Coronary artery (tissue), 2 donors: ENCODE data around the gene TCF23.

Experiments used
- DNase-seq: peaks from one replicate; pipeline ENCODE4 v3.0.0-alpha.2; 2017; ENCODE audit warnings: low spot score
- H3K27ac ChIP-seq, 2 donors: fragments of 200-600 bp; sonication (generic); one replicate each; pipeline ENCODE4 v1.5.1; 2016 to 2019
- H3K4me3 ChIP-seq: fragments of 200-600 bp; sonication (generic); 2 replicates; pipeline ENCODE4 v1.5.1; 2016; ENCODE audit warnings: mild to moderate bottlenecking, moderate library complexity
- TF ChIP-seq, protein P1 (sequence below): fragments of 200-600 bp; sonication (generic); IDR thresholded peaks from one replicate; pipeline ENCODE4 v1.5.1; 2019; ENCODE audit warnings: antibody characterized with exemption

Gene TCF23

DNA sequence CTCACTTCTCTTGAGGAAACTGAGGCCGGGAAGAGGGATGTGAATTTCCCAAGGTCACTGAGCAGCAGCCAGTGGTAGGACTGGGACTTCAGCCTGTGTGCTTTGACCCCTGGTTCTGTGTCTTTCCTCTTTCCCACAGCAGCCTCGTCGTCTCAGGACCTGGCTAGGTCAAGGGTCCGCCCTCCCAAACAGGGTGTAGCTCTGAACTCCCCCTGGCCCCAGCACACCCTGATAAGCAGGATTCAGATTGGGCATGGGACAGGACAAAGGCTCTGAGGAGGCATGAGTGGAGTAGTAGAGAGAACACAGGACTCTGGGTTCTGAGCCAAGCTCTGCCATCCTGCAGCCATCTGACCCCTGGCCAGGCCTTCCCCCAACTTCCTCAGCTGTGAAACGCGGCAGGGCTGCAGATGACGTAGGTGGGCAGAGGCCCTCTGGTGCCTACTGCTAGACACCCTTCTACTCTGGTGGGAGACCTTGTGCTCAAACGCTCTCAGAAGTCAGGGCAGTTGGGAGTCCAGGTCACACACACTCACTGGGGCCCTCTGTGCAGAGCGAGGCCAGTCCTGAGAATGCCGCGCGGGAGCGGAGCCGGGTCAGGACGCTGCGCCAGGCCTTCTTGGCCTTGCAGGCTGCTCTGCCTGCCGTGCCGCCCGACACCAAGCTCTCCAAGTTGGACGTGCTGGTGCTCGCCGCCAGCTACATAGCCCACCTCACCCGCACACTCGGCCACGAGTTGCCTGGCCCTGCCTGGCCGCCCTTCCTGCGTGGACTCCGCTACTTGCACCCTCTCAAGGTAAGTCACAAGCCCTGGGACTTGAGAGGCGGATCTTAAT, 984 bp downstream of the TCF23 start:
- DNase-seq, result no peak
- no peak overlapping the region for H3K27ac ChIP-seq
- TF ChIP-seq, protein P1, sequence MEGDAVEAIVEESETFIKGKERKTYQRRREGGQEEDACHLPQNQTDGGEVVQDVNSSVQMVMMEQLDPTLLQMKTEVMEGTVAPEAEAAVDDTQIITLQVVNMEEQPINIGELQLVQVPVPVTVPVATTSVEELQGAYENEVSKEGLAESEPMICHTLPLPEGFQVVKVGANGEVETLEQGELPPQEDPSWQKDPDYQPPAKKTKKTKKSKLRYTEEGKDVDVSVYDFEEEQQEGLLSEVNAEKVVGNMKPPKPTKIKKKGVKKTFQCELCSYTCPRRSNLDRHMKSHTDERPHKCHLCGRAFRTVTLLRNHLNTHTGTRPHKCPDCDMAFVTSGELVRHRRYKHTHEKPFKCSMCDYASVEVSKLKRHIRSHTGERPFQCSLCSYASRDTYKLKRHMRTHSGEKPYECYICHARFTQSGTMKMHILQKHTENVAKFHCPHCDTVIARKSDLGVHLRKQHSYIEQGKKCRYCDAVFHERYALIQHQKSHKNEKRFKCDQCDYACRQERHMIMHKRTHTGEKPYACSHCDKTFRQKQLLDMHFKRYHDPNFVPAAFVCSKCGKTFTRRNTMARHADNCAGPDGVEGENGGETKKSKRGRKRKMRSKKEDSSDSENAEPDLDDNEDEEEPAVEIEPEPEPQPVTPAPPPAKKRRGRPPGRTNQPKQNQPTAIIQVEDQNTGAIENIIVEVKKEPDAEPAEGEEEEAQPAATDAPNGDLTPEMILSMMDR, result no peak
- H3K4me3 ChIP-seq, result no peak overlapping the region

DNA sequence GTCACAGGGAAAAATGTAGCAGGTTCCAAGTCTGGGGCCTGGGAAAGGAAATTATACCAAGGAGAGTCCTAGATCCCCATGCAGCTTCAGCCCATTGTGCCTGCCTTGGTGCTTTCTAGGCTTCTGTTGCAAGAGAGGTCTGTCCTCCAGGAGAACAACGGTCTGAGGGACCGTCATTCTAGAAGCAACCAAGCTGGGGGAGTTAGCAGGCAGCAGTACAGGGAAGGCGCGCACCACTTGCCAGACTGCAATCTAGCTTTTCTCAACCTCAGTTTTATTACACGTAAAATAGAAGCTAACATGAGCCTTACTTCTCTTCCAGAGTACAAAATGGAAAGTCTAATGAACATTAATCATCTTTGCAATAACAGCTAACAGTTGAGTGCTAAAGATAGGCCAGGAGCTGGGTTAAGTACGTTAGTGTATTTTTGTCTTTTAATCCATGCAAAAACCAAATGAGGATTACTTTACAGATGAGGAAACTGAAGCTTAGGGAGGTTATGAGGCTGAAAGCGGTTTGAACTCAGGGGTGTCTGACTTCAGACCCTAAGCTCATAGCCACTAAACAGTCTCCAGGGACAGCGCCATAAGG, 1.9 kb downstream of the TCF23 start:
- no peak for DNase-seq
- Histone ChIP-seq H3K27ac (no peak overlapping the region), H3K4me3 (no peak overlapping the region)
- TF ChIP-seq, protein P1, result no peak

DNA sequence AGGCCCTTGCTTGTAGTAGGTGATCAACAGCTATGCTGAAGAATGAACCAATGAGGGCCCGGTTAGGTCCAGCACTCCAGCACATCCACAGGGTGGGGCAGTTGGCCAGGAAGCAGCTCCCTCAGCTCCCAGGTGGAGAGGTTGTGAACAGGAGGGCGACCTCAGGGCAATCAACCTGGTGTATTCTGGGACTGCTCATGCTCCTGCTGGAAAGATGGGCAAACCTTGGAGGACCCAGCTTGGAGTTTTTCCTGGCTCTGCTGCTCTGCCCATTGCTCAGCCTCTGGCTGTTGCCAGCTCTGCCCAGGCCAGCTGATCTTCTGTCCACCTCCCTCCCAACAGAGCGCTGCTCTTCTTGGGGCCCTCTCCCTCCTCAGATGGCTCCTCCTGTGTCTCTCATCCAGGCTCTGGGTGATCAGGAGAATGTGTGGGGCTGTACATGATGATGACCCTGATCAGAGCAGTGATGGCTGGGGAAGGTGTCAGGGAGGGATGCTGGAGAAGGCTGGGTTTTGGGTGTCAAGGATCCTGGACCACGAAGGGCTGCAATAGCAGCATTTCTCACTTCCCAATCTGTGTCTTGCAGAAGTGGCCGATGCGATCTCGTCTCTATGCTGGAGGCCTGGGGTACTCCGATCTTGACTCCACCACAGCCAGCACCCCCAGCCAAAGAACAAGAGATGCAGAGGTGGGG, 3.4 kb downstream of the TCF23 start:
- DNase-seq, result no peak
- H3K4me3 ChIP-seq, result no peak overlapping the region
- TF ChIP-seq, protein P1, result no peak
- no peak overlapping the region for H3K27ac ChIP-seq

DNA sequence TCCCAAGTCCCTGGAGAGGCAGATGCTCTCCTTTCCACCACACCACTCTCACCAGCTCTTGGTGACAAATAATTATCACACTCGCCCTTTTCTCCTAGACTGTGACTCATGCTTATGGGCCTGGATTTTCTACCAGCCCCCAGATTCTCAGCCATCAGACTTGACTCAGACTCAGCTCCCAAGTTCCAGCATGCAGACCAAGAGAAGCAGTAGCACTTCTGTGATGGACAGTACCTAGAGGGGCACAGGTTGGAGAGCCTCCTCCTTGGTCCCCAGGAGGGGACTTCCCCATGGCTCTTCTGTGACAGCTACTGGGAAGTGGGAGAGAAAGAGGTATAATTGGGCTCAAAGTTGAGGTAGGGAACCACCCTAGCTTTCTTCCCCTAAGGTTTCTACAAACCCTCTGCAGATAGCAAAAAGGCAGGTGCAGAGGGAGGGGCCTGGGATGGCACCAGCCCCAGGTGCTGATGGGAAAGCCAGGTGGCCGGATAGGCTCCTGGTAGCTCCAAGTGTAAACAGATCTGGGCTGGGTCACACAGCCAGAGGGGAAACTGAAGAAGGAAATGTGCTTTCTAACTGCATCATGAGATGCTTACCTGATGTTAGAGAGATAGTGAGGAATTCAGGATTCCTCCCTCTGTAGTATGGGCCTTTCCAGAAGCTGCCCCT, 4.1 kb downstream of the TCF23 start:
- H3K27ac ChIP-seq, result no peak overlapping the region
- TF ChIP-seq, protein P1, result no peak
- no peak overlapping the region for H3K4me3 ChIP-seq
- DNase-seq, result no peak

DNA sequence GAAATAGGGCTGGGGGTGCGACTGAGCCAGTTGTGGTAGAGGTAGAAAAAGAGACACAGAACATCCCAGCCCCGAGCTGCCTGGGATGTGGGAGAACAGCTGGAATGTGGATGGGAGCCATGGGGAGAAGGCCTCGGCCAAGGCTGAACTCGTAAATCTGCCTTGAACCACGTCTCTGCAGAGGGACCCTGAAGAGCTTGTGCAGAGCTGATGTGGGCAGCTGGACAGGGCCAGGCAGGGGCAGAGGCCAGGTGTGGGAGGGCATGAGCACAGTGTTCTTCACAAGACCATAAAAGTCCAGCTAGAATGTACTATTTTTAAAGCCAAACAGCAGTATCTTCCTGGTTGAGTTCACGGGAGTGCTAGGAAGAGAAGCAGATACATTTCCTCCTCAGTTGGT, 5.7 kb downstream of the TCF23 start:
- no peak overlapping the region for H3K4me3 ChIP-seq
- no peak for DNase-seq
- H3K27ac ChIP-seq, result no peak overlapping the region
- TF ChIP-seq, protein P1, result no peak

DNA sequence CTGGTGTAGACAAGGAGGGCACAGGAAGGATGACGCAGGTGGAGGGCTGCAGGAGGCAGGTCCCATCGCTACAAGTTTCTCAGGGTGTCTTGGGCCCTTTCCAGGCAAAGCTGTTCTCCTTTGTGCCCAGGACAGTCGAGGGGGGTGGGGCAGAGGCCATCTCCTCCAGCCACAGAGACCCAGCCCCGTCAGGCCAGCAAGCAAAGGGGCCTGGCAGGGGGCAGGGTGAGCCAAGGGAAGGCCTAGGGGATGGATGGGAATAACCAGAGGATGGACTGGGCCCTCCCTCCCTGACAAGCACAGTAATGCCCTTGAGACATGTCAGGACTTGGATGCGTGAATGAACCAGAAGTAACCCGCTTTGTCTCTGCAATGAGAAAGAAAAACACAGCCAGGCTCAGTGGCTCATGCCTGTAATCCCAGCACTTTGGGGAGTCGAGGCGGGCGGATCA, 6.3 kb downstream of the TCF23 start:
- Histone ChIP-seq H3K4me3 (no peak overlapping the region), H3K27ac (no peak overlapping the region)
- TF ChIP-seq, protein P1, result no peak
- DNase-seq, result no peak
